Measurements from ENCODE around the gene MRAS. TPM values are rescaled to one million over a fixed set of nuclear protein-coding genes. Genes with fewer than 3 reads are reported as not detected.

Gene MRAS
- total and polyA plus RNA-seq, 2 of the 13 experiments (the other 11 are each of a cell fraction or from before 2014, with no cell fraction given) = 8.8 to 36.2 TPM

GRCh38 chr3:138381950-138382715, 33.8 kb downstream of the MRAS start (continued):
- TF ChIP-seq, protein P1, sequence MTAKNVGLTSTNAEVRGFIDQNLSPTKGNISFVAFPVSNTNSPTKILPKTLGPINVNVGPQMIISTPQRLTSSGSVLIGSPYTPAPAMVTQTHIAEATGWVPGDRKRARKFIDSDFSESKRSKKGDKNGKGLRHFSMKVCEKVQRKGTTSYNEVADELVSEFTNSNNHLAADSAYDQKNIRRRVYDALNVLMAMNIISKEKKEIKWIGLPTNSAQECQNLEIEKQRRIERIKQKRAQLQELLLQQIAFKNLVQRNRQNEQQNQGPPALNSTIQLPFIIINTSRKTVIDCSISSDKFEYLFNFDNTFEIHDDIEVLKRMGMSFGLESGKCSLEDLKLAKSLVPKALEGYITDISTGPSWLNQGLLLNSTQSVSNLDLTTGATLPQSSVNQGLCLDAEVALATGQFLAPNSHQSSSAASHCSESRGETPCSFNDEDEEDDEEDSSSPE (CRISPR knock-in tag; IDR thresholded peaks at IDR 0.05) = 0 out of 2 replicates have a peak, but pooled peaks have one; percentile 27
- TF ChIP-seq RFXAP (CRISPR knock-in tag; IDR thresholded peaks at IDR 0.05; ENCODE audit: borderline replicate concordance) (0 out of 2 replicates have a peak, but pooled peaks have one; percentile 22), ZBTB7B (CRISPR knock-in tag; IDR thresholded peaks at IDR 0.05) (no peak), MYNN (CRISPR knock-in tag; IDR thresholded peaks at IDR 0.05; ENCODE audit: low read depth) (no peak), ZBTB21 (CRISPR knock-in tag; IDR thresholded peaks at IDR 0.05) (no peak), ZNF839 (CRISPR knock-in tag; IDR thresholded peaks at IDR 0.05; ENCODE audit: borderline replicate concordance) (no peak), REST (IDR thresholded peaks at IDR 0.05; ENCODE audit: borderline replicate concordance in 1 of 2, low read depth in 1 of 2, low read length in 2 of 2) (no peak), RBAK (CRISPR knock-in tag; IDR thresholded peaks at IDR 0.05) (no peak), MLXIP (CRISPR knock-in tag; IDR thresholded peaks at IDR 0.05; ENCODE audit: borderline replicate concordance) (no peak), TCF7 (IDR thresholded peaks at IDR 0.05; ENCODE audit: low read depth) (no peak), NAIF1 (CRISPR knock-in tag; IDR thresholded peaks at IDR 0.05; ENCODE audit: borderline replicate concordance) (no peak), MEIS2 (CRISPR knock-in tag; IDR thresholded peaks at IDR 0.05) (no peak), ZNF891 (CRISPR knock-in tag; IDR thresholded peaks at IDR 0.05) (no peak), ZKSCAN5 (CRISPR knock-in tag; IDR thresholded peaks at IDR 0.05) (no peak), NFIB (CRISPR knock-in tag; IDR thresholded peaks at IDR 0.05; ENCODE audit: borderline replicate concordance) (no peak), ELF3 (CRISPR knock-in tag; IDR thresholded peaks at IDR 0.05) (peak; percentile 61), ZFP1 (CRISPR knock-in tag; IDR thresholded peaks at IDR 0.05) (no peak)
- TF ChIP-seq, protein P2, sequence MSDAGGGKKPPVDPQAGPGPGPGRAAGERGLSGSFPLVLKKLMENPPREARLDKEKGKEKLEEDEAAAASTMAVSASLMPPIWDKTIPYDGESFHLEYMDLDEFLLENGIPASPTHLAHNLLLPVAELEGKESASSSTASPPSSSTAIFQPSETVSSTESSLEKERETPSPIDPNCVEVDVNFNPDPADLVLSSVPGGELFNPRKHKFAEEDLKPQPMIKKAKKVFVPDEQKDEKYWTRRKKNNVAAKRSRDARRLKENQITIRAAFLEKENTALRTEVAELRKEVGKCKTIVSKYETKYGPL (CRISPR knock-in tag; IDR thresholded peaks at IDR 0.05) = peak; percentile 91; the same call in 1 of the 2 replicates
